ENCODE results near the gene IMMP2L.

- TF ChIP-seq FOSL2 (IDR thresholded peaks at IDR 0.05; ENCODE audit: borderline replicate concordance, low read depth), result peak; percentile 55; the same call in 1 of the 2 replicates
- no peak; the same call in 1 of the 2 replicates for TF ChIP-seq RAD21 (IDR thresholded peaks at IDR 0.05; ENCODE audit: low read length)
- no peak for TF ChIP-seq CTCF (IDR thresholded peaks at IDR 0.05)
- TF ChIP-seq FOXM1 (IDR thresholded peaks at IDR 0.05; ENCODE audit: low read depth), result no peak
- TF ChIP-seq POLR2AphosphoS5 (IDR thresholded peaks at IDR 0.05; ENCODE audit: low read depth, low read length), result no peak
- TF ChIP-seq RFX5 (IDR thresholded peaks at IDR 0.05; ENCODE audit: low read length), result 0 out of 2 replicates have a peak, but pooled peaks have one; percentile 13
- TF ChIP-seq NFIC (IDR thresholded peaks at IDR 0.05; ENCODE audit: borderline replicate concordance), result peak; percentile 65
Observed at GRCh38 chr7:111108496-111108895, 453.8 kb downstream of the IMMP2L start.

All from SK-N-SH (cell line).